HTR-8/SVneo (cell line): Measurements from ENCODE around the gene KCNH3.

Experiments used
- DNase-seq: peaks from one replicate; pipeline ENCODE4 v3.0.0; 2011; ENCODE audit warnings: low spot score, mixed read lengths; ENCODE audit not compliant: insufficient read length
- FAIRE-seq: peaks from 2 replicates; lab custom pipeline; 2011; peaks lifted over from hg19 to GRCh38; lab: Jason Lieb, UNC

KCNH3 gene

DNA sequence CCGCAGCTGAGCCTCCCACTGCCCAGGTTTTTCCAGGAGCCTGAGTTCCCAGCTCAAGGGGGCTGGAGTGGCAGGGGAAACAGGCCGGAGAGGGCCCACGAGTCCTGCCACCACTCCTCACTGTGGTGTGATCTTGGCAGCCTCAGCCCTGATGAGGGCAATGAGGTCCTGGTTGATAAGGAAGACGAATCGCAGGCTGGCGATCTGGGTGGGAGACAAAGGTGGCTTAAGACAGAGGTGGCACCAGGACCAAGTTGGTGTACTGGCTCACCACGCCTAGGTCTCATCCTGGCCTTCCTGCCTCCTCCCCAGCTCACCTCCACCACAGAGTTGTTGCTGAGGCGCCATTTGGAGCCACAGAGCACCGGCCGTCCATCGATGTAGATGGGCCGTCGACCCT is 19.7 kb downstream of the KCNH3 start:
- FAIRE-seq (no peak), DNase-seq (no peak)

DNA sequence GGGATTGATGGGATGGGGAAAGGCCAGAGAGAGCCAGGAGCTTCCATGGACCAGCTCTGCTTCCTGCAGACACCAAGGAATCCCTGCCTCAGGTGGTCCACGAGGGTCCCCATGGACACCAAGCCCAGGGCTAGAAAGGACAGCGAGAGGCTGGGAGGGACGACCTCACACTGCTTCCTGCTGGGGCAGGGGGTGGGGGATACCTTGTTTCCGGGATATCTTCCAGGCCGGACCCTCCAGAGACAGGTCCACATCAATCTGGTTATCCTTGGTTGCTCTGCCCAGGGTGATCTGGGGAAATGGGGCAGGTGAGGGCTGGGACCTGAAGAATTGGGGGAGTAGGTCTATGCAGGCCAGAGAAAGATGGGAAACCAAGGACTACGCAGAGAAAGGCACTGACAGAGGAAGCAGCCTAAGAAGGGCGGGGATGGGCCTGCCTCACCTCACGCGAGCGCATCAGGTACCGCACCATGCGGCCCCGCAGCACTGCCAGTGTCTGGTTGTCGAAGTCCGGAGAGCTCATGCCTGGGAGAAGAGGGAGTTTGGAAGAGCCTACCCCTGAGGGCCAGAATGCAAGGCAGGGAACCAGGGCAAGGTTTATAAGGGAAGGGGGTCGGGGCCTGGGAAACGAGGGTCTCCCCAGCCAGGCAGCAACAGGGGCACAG is 20.3 kb downstream of the KCNH3 start:
- FAIRE-seq (no peak), DNase-seq (no peak)

DNA sequence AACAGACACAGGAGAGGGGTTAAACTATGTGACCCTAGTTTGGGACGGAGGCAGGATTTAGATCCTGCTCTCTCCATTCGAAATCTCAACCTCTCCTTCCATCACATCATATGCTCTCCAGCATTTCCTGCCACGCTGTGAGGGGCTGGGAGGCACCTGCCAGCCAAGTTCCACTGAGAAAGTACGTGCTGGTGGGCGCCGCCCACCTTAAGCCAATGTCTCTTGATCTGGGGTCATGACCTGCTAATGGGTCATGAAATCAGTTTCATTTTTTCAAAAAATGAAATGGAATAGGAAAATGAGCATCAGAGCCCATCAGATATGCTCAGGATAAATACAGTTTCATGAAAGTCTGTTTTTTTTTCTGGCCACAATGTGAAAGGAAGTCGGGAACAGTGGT is 21.9 kb downstream of the KCNH3 start:
- FAIRE-seq (no peak), DNase-seq (no peak)

DNA sequence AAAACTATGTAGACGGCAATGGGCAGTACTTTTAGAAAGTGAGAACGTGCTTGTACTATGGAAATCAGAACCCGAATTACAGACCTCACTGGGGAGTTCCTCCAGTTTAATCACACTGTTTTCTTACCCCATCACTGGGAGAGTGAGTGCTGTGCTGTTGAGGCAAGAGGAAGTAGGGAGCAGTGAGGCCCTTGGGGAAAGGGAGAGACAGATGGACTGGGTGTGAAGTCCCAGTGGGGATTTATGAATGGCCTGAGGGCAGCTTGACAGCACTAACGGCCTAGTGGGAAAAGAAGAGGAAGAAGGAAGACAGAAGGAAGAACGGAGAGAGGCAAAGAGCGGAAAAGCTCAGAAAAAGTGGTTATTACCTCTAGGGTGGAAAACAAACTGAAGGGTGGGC is 23.4 kb downstream of the KCNH3 start:
- DNase-seq (no peak), FAIRE-seq (no peak)

DNA sequence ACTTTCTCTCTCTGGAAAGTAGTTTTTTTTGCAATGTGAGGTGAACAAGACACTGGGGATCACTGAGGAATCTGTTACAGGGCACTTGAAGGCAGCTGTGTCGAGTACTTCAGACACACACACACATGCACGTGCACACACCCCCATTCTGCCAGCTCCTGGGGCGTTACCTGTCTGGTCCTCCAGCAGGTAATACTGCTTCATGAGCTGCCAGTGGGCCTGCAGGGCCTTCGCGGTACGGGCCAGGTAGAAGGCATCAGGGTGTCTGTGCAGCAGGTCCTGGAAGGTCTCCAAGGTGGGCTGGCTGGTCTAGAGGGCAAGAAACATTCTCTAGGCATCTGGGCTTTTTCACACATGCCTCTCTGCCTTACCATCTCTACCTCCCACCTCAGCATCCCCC is 24.0 kb downstream of the KCNH3 start:
- DNase-seq (no peak), FAIRE-seq (no peak)

DNA sequence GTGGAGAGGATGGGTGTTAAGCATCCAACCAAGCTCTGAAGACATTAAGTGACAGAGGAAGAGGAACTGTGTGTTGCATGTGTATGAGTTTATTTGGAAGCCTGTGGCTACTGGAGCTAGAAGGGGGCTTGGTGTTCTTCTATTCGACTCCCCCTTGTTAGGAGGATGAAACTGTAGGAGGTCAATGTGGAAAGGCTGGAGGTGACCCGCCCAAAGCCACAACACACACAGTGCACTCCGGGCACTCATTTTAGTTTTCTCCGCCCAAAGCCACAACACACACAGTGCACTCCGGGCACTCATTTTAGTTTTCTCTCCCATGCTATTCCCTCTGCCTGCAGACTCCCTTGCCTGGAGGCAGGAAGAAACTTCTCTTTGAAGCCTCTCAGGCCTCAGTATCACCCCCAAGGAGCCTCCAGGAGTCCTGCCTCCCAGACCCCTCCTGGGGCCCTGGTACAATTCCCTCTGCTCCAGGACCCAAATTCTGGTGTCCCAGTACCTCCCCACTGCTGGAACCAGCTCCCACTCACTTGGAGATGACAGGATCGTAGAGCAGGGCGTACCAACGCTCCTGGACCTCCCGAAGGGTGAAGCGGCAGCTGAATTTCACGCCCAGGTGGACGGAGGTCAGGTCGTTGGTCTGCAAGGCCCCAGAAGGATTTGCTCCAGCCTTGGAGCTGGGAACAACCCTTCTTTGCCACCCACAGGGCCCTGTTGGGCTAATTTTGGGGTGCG is 25.3 kb downstream of the KCNH3 start:
- DNase-seq (no peak), FAIRE-seq (no peak)

DNA sequence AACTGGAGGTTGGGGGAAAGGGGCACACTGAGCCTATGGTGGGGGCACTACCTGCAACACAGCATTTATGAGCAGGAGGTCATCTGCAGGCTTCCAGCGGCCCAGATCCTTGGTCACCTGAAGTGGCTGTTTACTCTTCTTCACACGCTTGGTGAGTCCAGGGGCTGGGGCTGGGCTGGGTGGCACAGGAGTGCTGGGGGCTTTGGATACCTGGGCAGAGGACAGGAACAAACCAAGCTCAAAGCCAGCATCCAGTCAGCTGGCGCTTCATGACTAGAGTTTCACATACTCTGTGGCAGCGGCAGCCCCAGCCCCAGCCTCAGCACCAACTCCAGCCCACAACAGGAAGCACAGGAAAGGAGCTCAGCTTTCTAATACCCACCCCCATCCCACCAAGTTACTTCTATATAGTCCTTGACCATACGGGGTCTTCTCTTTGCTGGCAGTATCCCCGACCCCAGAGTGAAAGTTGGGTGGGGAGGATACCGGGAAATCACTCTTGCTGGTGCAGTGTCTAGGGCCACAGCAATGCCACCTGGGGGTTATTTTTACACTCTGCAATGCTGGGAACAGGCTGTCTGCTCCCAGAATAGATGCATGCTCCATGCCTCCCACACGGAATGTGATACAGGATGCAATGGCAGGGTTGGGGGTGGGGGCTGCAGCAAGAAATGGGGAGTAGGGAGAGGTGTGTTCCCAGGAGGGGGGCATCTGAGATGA is 26.0 kb downstream of the KCNH3 start:
- DNase-seq (no peak), FAIRE-seq (no peak)

DNA sequence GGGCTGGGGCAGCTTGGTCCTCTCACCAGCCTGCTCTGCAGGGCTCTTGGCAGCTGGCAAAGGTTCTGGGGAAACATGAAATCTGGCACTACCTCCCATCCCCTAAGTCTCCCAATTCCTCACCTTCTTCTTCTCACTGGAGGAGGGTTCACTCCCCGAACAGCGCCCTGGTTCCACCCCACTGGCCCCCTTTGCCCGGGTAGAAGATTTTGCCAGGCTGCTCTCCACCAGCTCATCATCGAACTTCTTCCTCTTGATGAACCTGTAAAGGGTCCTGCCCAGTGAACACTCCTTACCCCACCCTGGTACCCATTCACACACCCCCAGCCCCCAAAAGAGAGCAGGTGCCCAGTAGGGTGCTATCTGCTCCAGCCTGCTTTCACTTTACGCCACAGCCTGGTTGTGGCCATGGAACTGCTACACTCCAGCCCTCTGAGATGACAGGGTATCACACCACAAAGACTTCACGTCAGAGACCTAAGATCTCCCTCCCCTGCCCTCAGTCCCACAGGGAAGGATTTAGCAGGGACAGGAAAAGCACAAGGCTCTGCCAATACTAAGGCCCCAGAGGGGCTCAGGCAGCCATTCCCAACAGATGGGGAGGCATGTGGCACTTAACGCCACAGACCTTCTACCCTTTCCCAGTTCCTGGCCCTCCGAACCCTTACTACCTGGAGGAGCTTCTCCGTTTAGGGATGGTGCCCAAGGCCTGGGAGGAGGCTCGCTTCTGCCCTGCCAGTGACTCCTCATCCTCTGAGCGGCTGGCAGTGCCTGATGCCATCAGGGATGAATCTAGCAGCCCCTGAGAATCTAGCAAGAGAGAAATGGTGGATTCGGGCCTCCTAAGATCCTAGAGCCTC is 26.8 kb downstream of the KCNH3 start:
- FAIRE-seq (no peak), DNase-seq (no peak)

DNA sequence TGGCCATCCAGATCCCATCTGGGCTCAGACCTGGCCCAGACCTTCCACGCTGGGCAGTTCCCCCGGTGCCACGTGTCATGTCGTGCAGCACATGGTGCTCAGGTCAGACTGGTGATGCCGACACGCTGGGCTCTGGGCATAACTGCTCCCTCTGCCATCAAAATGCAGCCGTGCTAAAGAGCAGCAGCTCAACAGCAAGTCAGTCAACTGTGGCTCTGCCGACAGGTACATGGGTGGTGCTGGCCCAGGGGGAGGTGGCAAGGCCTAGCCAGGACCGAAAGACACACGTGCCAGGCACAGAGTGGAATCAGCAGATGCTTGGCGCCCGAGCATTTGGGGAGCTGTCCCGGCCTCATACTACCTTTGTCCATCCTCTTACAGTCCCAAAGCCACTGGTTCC is 27.5 kb downstream of the KCNH3 start:
- FAIRE-seq, result no peak

DNA sequence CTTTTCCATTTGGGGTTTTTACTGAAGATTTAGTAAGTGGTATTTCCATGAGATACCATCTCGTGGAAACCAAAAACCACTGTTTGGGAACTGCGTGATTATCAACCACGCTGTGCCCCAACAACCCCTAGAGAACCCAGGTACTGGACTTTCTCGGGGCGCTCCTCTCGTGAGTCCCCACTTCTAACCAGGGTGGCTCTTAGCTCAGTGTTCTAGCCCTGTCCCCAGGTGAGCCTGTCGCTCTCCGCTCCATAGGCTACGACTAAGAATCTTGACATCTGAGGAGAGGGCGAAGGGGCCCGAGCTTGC is 28.4 kb downstream of the KCNH3 start:
- FAIRE-seq (no peak), DNase-seq (no peak)

More for the DNA sequence above, 27.5 kb downstream of the KCNH3 start:
- no peak for DNase-seq

DNA sequence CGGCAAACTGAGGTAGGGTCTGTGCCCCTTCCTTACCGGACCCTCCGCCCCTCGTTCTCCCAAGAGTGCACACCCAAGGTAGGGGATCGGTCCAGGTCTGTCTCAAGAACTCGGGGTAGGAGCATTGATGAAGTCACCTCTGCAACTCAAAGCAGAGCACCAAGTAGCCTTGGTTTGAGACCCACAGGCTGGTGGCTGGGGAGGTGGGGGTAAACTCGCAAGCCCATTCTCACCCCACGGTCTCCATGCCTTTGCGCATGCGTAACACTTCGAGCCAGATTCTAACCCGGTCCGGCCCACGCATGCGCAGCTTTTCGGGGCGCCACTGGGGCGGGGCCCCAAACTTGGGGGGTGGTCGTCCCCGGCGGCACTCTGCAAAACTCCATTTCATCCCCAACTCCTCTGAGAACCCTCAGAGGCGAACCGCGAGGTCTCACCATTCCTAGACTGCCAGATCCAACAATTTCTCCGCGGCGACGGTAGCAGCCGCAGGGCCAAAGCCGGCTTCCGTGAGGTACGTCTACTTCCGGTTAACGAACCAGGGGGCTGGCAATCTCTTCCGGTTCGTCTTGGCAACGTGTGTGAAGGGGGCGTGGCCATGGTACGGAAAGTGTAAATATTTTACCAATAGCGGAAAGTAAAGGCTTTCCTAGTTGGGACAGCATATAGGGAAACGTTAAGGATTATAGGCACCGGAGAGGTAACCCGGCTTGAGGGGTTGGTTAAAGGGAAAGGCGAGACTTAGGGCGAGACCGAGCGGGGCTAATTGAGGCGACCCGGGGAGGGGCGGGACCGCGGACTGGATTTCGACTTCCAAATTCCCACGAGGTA is 29.0 kb downstream of the KCNH3 start, which contains the start of gene MCRS1:
TSS of gene MCRS1 (minus strand) at position 532 of the 831 bp plus-strand sequence. CDS start 1,411 bp downstream, outside the sequence.
- FAIRE-seq, result peak; percentile 72
- peak; percentile 98 for DNase-seq

DNA sequence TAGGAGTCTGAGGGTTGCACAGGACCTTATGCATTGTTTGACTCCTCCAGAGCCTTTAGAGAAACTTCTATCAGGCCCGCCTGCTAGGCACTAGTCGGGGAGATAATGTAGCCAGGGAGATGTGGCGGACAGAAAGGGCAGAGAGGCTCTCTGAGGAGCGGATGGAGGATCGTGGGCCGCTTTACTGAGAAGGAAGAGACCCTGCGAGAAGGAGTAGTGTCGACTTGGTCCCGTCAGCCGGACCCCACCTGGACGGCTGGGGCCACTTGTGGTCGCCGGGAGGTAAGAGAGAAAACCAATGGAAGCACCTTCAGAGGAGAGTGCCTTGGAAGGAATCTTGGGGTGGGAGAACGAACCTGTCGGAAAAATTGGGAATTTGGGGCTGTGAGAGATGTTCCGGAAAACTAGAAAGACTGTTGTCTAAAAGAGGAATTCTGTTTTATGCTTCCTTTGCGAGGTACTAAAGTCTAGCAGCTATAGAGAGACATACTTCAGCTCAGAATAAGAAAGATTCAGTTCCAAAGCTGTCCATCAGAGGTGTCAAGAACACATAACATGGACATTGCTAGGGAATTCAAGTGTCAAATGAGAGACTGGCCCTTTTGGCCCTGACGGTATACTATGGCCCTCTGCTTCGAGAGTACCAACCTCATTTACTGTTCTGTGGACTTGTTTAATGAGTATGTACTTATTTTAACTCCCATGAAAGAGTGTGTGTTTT is 29.8 kb downstream of the KCNH3 start:
- no peak for FAIRE-seq
- DNase-seq, result no peak

DNA sequence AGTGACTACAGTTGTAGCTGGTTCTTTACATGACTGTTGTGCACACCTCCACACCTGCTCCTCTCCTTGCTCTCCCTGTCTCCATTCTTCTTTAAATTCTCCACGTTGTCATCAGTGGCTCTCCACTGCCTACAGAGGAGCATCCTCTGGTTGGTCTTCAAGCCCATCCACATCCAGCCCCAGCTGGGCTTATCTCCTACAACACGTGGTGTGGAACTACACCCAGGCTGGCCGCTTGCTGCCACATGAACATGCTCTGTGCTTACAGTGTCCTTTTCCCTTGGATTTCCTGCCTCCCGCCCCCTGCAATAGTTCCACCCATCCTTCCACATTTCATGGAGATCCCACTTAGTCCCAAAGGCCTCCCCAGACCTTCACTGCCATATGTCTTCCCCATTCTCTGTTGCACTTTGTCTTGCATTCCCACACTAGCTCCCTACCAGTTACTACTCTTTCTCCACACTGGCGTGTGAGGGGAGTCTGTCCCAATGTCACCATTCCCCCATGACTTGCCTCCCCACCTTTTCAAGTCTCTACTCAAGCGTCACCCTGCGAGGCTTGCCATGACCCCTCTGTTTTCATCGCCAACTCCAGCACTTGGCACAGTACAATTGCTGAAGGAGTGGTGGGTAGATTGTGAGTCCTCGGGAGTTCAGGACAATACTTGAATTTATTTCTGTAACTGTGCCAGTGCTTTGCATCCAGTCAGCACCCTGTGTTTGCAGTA is 38.9 kb downstream of the KCNH3 start:
- DNase-seq (no peak), FAIRE-seq (no peak)

DNA sequence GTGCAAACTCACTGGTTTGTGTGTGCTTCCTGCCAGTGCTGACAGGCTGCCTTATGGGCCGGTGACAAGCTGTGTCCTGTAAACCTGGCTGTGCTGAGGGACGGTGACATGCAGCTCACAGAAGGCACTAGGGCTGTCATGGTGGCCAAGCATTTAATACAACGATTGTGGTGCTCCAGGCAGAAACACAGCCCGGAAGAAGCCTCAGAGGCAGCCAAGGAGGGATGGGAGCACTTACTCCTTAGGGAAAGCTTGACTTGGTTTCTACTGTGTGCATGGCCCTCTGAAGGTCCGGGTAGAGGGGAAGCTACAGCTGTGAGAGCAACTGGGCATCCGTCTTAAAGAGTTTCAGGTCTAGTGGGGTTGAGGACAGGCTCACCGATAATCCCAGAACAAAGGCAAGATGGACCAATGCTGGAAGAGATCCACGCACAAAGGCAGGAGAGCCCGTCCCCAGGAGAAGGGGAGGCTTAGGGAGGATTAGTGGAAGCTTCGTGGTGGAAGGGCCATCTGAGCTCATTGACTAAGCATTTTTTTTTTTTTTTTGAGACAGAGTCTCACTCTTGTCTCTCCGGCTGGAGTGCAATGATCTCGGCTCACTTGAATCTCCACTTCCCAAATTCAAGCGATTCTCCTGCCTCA is 39.8 kb downstream of the KCNH3 start:
- FAIRE-seq, result no peak
- no peak for DNase-seq

DNA sequence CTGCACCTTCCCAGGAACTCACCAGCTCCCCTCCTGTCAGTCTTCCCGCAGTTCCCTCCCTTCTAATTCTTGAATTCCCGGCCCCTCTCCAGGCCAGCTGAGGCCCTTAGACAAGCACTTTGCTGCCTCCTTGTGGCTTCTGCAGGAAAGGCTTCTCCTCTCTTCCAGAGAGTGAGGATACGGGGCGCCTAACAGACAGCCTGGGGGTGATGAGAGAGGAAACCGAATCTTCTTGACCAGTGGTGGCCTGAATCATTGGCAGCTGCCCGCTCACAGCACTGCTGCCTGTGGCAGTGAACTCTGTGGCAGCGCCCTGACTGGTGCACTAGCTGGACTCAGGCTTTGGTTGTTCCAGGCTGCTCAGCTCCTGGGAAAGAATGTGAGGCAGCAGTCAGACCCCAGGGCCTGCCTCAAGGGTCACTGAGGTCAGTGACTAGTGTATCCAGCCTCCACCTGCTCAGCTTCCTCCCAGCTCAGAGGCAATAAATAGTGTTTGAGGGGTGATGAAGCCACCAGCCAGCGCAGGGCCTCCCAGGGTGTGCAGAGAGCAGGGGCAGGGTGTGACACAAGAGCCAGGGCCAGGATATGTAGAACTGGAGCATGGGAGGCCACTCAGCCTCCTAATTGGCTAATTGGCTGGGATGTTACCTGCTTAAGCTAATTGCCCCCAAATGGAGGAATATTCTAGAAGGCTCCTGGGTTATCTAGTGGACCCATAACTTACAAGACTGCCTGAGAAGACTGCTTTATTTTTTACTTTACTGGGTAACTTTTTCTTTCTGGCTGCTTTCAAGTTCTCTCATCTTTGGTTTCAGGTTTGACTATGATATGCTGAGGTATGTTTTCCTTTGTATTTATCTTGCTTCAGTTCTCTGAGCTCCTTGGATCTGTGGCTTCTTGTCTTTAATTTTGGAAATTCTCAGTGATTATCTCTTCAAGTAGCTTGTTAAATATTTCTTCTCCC is 42.0 kb downstream of the KCNH3 start:
- FAIRE-seq, result no peak
- DNase-seq, result peak; percentile 90

DNA sequence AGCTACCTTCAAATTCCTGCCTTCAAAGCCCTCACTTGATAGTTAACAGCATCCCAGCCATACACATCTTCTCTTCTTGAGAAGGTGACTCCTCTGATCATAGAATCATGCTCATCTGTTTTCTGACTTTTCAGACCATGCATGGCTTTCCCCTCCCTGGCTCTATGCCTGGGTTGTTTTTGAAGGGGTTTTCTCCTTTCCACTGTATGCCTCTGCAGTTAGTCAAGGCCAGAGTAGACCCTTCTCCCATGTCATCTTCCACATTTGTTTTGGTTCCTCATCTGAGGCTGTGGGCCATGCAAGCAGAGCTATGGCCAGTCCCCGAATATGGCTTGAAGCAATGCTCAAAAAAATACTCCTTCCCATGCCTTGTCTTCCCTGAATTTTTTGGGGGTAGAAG is 43.4 kb downstream of the KCNH3 start:
- no peak for FAIRE-seq
- DNase-seq, result no peak

DNA sequence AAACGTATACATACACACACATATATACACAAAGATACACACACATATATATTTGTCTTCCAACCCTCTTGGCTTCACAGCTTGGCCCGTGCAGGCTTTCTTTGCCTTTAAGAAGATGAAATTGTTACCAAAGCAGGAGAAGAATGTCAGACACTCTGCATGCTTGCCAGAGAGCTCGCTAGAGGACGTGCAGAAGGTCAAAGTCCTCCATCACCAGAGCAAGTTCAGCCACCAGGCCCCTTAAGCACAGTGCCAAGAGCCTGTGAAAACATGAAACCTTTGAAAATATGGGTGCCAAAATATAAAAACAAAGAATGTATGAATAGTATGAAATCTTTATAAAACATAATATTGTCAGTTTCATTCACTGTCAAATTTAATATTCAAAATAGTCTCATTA is 44.0 kb downstream of the KCNH3 start:
- FAIRE-seq (no peak), DNase-seq (no peak)
